DOHH2 (cell line): Measurements from ENCODE around the gene HIVEP1.

Experiments
- EZH2phosphoT487 ChIP-seq: fragments of 200-600 bp; sonication (generic); IDR thresholded peaks from 2 replicates; pipeline ENCODE4 v1.6.1; 2017; ENCODE audit warnings: borderline replicate concordance, mild to moderate bottlenecking, antibody characterized with exemption, low read length, moderate library complexity, mixed read lengths
- TF ChIP-seq, protein P1 (sequence below): fragments of 200-600 bp; sonication (generic); IDR thresholded peaks from one replicate; pipeline ENCODE4 v1.5.1; 2014; ENCODE audit warnings: antibody characterized with exemption, mild to moderate bottlenecking, low read depth, low read length; ENCODE audit not compliant: poor library complexity, severe bottlenecking

DNA sequence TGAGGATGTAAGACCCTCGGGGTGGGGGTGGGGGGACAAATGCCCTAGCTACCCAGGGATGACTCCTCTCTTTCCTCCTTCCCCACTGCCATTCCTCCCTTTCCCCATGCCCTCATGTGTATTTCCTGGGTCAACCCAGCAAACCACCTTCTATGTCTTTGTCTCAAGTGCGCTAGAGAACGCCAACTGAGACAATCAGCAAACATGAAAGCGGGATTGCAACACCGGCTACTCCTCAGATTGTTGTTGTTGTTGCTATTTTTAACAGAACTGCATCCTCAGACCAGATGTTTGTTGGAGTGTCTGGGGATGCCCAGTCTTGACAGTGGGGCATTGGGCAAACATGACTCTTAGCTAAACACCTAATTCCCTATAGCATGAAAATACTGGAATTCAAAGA is 39.3 kb upstream of the HIVEP1 start:
- TF ChIP-seq EZH2phosphoT487: no peak
- TF ChIP-seq, protein P1, sequence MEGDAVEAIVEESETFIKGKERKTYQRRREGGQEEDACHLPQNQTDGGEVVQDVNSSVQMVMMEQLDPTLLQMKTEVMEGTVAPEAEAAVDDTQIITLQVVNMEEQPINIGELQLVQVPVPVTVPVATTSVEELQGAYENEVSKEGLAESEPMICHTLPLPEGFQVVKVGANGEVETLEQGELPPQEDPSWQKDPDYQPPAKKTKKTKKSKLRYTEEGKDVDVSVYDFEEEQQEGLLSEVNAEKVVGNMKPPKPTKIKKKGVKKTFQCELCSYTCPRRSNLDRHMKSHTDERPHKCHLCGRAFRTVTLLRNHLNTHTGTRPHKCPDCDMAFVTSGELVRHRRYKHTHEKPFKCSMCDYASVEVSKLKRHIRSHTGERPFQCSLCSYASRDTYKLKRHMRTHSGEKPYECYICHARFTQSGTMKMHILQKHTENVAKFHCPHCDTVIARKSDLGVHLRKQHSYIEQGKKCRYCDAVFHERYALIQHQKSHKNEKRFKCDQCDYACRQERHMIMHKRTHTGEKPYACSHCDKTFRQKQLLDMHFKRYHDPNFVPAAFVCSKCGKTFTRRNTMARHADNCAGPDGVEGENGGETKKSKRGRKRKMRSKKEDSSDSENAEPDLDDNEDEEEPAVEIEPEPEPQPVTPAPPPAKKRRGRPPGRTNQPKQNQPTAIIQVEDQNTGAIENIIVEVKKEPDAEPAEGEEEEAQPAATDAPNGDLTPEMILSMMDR: no peak
